ENCODE measurements around the gene CYTH1.
"Not testable (repeated sequence)": the region's sequence is repeated elsewhere in the genome, so short reads cannot be mapped to it uniquely, and the experiment has no call there.

CYTH1 gene

GRCh38 chr17:78687944-78688343, 94.1 kb downstream of the CYTH1 start:
- DNase-seq (ENCODE audit: low read depth) = no peak

- DNase-seq (ENCODE audit: low read depth) = no peak
Observed at GRCh38 chr17:78687125-78687524, 94.9 kb downstream of the CYTH1 start.

- DNase-seq (ENCODE audit: low read depth) = no peak
Observed at GRCh38 chr17:78684026-78684425, 98.0 kb downstream of the CYTH1 start.

GRCh38 chr17:78683408-78683961, 98.6 kb downstream of the CYTH1 start:
- DNase-seq (ENCODE audit: low read depth) = no peak

GRCh38 chr17:78682363-78682762, 99.7 kb downstream of the CYTH1 start:
- DNase-seq (ENCODE audit: low read depth) = no peak

GRCh38 chr17:78680436-78680835, 101.6 kb downstream of the CYTH1 start:
- no peak for DNase-seq (ENCODE audit: low read depth)

GRCh38 chr17:78679495-78680395, 102.3 kb downstream of the CYTH1 start:
- no peak for DNase-seq (ENCODE audit: low read depth)

GRCh38 chr17:78678711-78679110, 103.4 kb downstream of the CYTH1 start:
- DNase-seq (ENCODE audit: low read depth) = no peak

GRCh38 chr17:78678222-78678557, 103.9 kb downstream of the CYTH1 start:
- no peak for DNase-seq (ENCODE audit: low read depth)

- no peak for DNase-seq (ENCODE audit: low read depth)
Observed at GRCh38 chr17:78677303-78678221, 104.5 kb downstream of the CYTH1 start.

- no peak for DNase-seq (ENCODE audit: low read depth)
Observed at GRCh38 chr17:78676412-78677302, 105.4 kb downstream of the CYTH1 start.

GRCh38 chr17:78675836-78676235, 106.2 kb downstream of the CYTH1 start:
- DNase-seq (ENCODE audit: low read depth) = no peak

- no peak for DNase-seq (ENCODE audit: low read depth)
Observed at GRCh38 chr17:78675316-78675616, 106.8 kb downstream of the CYTH1 start.

- no peak for DNase-seq (ENCODE audit: low read depth)
Observed at GRCh38 chr17:78674595-78675315, 107.3 kb downstream of the CYTH1 start.

GRCh38 chr17:78674156-78674555, 107.9 kb downstream of the CYTH1 start:
- no peak for DNase-seq (ENCODE audit: low read depth)

- DNase-seq (ENCODE audit: low read depth) = no peak
Observed at GRCh38 chr17:78673395-78673794, 108.7 kb downstream of the CYTH1 start.

GRCh38 chr17:78672871-78673371, 109.2 kb downstream of the CYTH1 start:
- DNase-seq (ENCODE audit: low read depth) = no peak

GRCh38 chr17:78672005-78672404, 110.1 kb downstream of the CYTH1 start:
- DNase-seq (ENCODE audit: low read depth) = no peak

GRCh38 chr17:78671726-78672001, 110.4 kb downstream of the CYTH1 start:
- not testable (repeated sequence) for DNase-seq (ENCODE audit: low read depth)

- DNase-seq (ENCODE audit: low read depth) = no peak
Observed at GRCh38 chr17:78670850-78671725, 111.0 kb downstream of the CYTH1 start.

Measured in stimulated activated CD8-positive, alpha-beta memory T cell treated with anti-CD3 and anti-CD28 coated beads, Interleukin-12 subunit alpha, Interleukin-12 subunit beta, amount 100 ng/mL, for 1 hour (primary cell).